HG02623 (cell line): Measurements from ENCODE around the gene MIGA2.
"Not testable (repeated sequence)": the region's sequence is repeated elsewhere in the genome, so short reads cannot be mapped to it uniquely, and the experiment has no call there.

Experiments
- ATAC-seq: cut with Tn5 transposase; IDR thresholded peaks from one replicate; pipeline ENCODE4 v1.9.1; 2021; ENCODE audit warnings: moderate library complexity; ENCODE audit not compliant: unreplicated experiment

Gene MIGA2

DNA sequence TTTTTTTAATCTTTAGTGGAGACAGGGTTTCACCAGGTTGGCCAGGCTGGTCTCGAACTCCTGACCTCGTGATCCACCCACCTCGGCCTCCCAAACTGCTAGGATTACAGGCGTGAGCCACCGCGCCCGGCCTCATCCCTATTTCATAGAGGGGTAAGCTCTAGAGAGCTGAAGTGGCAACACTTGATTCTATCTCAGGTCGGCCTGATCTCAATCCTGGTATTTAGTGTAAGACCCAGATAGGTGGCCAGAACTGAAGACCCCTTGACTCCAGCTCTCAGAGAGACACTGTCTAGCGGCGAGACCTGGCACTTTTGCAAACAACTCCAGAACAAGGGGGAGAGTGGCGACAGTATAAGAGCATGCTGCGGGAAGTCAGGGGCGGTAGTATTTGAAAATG, 588 bp upstream of the MIGA2 start:
- not testable (repeated sequence) for ATAC-seq

DNA sequence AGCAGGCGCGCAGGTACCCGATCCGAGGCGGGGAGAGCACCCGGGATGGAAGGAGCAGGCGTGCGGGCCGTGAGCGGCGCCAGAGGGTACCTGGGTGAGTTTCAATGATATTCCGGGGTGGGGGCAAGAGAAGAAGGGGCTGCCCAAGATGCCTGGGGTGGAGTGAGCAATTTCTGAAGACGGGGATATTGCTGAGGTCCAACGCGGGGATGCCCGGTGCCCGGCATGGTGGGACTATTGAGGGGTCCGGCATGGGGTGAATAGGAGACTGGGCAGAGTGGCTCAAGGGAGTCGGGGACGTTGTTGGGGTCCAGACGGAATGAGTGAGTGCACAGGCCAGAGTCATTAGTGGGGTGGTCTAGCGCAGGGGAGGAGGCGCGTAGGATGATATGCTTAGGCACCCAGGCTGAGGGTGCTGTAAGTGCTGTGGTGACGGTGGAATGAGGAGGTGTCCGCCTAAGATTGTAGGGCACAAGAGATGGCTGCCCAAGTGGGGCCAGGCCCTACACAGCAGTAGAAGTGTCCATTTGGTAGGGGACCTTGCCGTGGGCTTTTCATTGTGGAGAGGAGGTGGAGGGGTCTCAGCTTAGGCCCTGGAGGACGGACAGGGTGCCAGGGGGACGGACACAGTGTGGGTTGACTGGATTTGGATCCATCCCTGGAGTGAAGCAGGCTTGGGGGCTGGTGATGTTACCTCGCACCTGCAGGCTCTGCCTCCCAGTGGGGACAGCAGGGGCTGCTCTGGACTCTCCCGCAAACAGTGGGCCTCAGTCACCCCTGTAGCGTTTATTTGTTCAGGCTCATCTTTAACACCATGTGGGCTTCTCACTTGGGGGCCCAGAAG, 719 bp downstream of the MIGA2 start:
- ATAC-seq: no peak

DNA sequence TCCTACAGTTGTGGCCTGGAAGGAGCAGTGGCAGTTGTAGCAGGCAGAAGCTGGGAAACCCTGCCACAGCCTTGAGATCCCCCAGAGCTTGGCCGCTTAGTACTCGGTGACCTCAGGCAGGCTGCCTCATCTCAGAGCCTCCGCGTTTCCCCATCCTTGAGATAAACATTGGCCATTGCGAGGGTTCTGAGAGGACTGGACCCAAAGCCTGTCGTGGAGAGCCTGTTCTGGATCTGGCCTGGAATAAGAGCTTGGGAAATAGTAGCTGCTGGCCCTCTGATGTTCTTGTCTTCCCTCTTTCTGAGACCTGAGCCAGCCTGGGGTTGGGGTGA, 1.3 kb downstream of the MIGA2 start:
- ATAC-seq: no peak

DNA sequence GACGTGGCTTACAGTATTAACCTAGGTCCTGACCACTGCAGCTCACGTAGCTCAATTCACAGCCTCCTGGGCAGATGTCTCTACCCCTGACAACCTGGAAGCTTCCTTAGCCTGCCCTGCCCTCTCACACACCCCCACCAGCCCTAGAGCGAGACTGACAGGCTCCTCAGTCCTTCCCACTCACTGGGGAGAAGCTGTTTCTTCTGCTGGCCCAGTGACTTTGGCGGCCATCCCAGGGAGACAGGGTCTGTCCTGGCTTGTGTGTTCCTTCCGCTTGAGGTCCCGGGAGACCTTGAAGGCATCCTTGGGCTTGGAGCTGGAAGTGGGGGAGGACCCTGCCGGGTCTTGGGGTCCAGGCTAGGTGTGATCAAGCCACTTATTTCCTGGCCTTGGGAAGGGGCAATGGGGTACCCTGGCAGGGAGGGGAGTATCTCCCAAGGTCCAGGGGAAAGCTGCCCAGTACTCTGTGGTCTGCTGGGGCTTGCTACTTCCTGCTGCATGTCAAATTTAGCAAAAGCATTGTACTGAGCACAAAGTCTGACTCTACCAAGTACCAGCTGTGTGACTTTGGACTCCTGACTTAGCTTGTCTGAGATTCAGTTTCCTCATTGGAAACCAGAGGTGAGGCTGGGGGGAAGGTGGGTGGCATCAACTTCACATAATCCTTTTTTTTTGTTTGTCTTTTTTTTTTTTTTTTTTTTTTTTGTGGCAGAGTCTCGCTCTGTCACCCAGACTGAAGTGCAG, 1.9 kb downstream of the MIGA2 start:
- no peak for ATAC-seq

DNA sequence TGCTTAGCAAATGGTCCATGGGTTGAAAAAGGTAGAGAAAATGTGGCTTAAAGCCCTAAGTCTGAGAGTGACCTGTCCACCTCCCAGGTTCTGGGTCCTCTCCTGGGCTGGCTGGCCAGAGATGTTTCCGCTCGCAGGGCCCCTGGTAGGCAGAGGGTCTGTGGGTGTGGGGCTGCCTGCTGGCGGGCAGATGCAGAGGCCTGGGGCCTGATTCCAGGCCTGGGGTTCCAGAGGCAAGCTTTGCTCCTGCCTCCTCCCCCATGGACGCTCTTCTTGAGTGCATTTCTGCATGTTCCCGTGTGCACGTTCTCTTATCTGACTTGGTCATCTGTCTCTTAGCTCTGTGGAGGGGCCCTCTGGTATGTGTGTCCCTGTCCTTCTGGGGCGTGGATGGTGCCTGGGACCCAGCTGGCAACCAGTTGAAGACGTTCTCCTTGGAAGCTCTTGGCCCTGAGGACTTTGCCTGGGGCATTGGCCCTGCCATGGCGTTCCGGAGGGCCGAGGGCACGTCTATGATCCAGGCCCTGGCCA, 3.8 kb downstream of the MIGA2 start:
- no peak for ATAC-seq

DNA sequence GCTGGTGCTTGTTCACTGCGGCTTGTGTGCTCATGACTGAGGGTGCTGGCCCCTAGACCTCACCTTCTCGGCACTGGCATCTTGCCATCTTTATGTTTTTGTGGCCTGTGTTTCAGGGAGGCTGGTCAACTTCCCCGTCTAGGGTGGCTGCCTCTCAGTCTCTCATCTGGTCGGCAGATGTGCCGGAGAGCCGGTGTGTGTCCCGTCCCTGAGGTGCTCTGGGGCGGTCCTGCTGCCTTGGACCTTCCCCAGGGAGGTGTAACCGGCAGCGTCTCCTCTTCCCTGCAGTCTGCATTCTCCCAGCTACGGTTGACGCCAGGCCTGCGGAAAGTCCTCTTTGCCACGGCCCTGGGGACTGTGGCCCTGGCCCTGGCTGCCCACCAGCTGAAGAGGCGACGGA, 5.6 kb downstream of the MIGA2 start:
- no peak for ATAC-seq

DNA sequence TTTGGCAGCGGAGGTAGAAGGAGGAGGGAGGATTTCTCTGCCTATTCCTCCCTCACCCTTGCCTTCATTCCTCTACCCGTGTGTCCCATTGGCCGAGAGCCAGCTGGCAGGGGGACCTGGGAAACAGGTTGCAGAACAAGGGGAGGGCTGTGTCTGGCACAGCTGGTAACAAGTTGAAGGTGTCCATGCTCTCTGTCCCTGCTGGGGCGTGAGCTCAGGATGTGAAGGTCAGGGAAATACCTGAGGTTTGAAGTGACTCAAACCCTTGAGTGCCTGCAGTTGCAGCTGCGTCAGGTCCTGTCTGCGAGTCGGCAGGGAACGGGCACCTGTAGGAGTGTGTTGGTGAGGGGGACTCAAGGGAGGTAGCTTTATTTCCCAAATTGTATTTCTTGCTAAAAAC, 16.2 kb downstream of the MIGA2 start:
- no peak for ATAC-seq

- no peak for ATAC-seq
Measured at GRCh38 chr9:129053020-129053419, 16.6 kb downstream of the MIGA2 start.

GRCh38 chr9:129054163-129054851, 17.9 kb downstream of the MIGA2 start:
- no peak for ATAC-seq

DNA sequence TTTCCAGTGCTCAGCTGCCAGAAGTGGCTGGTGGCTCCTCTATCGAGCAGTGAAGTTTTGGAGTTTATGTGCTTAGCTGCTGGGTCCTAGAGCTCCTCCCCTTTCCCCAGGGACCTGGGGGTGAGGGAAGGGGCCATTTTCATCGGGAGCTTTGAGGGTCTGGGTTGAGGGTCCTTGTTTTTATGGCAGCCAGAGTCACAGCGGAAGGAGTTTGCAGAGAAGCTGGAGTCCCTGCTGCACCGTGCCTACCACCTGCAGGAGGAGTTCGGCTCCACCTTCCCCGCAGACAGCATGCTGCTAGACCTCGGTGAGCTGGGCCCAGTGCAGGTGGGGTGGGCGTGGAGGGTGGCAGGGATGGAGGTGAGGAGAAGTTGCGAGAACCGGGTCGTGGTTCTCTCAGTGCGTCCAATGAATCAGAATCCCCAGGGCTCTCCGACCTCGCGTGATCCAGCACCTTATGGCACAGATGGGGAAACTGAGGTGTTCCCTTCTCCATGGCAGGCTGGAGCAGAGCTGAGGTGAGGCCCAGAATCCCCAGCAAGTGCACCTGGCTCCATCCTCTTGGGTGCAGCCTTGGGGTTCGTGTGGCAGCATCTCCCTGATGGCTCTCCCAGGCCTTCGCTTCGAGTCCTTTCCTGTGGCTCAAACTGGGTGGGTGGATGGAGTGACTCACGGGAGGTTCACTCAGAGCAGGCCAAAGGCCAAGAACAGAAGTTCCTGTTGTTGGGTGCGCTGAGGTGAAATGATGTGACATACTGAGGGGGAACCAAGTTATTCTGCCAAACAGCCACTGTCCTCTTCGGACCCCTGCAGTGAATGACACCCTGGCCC, 22.8 kb downstream of the MIGA2 start:
- ATAC-seq: no peak

DNA sequence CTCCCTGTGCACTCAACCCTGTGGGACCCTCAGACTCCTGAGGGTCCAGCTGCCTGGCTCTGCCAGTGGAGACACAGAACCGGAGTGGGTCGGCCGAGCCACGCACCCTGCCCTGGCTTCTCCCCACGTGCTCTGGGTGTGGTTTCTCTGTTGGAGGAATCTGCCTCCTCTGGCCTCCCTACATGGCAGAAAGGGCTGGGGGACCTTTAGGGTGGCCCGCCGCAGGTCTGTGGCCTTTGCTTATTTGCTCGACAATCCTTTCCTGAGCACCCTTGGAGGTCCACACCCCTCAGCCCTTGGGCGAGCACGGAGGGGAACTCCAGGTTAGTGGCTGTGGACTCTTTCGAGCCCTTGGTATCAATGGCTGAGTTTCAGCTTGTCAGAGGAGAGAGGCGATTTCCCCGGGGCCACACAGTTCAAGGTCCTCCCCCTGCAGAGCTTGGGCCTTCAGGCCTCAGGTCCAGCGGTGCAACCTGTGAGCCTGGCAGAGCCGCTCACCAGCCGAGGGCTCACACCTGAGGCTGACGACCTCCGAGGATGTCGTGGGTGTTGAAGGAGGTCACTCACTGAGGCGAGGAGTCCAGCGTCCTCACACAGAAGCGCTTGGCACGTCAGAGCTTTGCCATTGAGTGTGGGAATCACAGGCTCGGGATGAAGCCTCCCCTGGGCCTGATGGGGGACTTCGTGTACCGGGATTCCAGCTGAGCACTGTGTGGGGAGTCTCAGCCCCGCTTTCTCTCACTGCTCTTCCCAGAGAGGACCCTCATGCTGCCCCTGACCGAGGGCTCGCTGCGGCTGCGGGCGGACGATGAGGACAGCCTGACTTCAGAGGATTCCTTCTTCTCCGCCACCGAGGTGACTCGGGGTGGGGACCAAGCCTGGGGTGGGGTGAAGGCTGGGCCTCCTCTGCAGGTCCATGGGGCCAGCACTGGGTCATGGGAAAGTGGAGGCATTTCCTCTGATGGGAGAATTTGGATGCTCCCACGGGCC, 23.7 kb downstream of the MIGA2 start:
- ATAC-seq: no peak

DNA sequence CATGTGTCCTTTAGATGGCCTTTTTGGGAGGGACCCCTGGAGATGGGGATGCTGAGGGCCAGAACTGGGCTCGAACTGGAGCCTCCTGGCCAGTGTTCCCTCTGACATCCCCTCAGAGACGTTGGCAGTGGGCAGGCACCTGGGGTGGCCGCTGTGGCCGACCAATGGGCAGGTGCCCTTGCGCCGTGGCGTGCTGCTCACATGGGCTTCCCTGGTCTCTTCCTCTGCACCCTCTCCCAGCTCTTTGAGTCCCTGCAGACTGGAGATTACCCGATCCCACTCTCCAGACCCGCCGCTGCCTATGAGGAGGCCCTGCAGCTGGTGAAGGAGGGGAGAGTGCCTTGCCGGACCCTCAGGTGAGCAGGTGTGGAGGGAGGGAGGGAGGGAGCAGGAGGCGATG, 24.6 kb downstream of the MIGA2 start:
- no peak for ATAC-seq

GRCh38 chr9:129063061-129063460, 26.6 kb downstream of the MIGA2 start:
- no peak for ATAC-seq

DNA sequence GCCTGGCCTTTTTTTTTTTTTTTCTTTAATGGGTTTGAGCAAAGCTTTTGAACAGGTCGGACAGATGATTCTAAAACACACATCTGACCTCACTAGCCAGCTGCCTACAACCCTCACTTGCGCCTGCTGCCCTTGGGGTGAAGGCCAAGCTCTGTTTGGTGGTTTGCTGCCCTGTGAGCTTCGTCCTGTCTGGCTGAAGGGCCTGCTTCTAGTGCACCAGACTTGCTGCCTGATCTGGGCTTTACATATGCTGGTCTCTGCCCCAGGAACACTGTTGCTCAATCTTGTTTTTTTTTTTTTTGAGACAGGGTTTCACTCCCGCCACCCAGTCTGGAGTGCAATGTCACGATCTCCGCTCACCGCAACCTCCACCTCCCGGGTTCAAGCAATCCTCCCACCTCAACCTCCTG, 28.1 kb downstream of the MIGA2 start:
- ATAC-seq: no peak

- ATAC-seq: no peak
Measured at GRCh38 chr9:129068110-129068509, 31.7 kb downstream of the MIGA2 start.

GRCh38 chr9:129068990-129069861, 32.8 kb downstream of the MIGA2 start:
- no peak for ATAC-seq

DNA sequence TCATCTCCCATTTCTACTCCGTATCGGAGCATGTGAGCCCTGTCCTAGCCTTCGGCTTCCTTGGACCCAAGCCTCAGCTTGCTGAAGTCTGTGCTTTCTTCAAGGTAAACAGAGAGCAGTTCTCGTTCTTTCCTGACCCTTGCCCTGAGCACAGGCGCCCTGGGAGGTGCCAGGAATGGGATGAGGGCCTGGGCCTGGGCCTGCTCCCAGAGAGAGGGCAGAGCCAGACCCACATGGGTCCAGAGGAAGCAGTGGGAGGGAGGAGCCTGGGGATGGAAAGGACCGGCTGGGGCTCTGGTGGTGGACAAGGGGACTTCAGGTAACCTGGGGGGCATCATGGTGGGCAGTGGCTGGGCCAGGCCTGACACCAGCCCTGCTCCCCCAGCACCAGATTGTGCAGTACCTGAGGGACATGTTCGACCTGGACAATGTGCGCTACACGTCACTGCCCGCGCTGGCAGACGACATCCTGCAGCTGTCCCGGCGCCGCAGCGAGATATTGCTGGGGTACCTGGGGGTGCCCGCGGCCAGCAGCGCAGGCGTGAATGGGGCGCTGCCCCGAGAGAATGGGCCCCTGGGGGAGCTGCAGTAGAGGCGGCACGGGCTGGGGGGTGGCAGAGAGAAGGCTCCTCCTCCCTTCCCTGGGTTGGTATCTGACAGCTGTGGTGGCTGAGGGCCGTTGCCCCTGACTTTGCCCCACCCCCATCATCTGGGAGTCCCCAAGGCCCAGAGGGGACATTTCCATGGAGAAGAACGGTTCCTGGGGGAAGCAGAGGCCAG, 33.6 kb downstream of the MIGA2 start:
- ATAC-seq: no peak
